Measurements from ENCODE around the gene CNDP2. TPM values are rescaled to one million over a fixed set of nuclear protein-coding genes. Genes with fewer than 3 reads are reported as not detected.
"Not testable (repeated sequence)": the region's sequence is repeated elsewhere in the genome, so short reads cannot be mapped to it uniquely, and the experiment has no call there.

The CNDP2 gene
- total RNA-seq, 1 experiment from 2014 or later, result 57.6 TPM

DNA sequence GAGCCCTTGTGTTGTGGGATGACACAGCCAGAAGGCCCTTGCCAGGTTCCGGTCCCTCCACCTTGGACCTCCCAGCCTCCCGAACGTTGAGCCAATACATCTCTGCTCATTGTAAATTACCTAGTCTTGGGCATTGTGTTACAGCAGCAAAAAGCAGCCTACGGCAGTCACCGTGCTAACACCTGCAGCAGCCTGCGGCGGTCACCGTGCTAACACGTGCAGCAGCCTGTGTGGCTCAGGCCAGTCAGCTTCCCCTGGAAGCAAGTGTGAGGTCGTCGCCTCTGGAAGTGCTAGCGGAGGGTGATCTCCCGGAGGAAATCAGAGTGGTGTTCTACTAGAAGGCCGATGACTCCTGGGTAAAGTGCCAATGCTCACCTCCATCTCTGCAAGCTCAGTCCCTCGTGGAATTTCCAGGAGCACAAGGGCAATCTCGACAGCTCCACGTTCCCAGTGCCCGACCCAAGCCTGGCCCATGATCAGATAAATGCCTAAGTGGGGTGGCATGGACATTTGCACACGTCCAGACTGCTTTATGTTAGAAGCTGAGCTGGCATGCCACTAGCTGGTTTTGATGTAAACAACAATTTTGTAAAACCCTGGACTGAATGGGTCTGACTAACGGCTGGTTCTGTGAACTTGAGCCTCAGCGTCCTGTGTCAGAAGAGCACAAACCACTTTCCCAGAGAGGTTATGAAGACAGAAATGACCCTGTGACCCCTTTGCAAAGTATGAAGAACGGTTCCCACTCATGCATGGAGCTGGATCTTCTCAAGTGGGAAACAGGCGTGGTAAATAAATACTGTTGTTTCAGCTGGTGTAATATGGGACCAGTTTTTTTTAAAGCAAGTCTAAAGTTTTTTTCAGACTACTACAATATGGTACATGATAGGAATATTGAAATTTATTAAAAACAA, 26.7 kb downstream of the CNDP2 start:
- no peak for DNase-seq
- H3F3A ChIP-seq (ENCODE audit: low read length, unreplicated experiment), result no peaks in the 10 kb centered on the region
- intact Hi-C loops (cut with micrococcal nuclease), result no loop called here
- H4K20me1 ChIP-seq (ENCODE audit: low read length), result no peaks in the 10 kb centered on the region
- no peak for ATAC-seq
- H3K27me3 ChIP-seq (ENCODE audit: low read length), result no peaks in the 10 kb centered on the region
- H3K9me3 ChIP-seq (ENCODE audit: low read length), result 0 out of 2 replicates have a peak, but pooled peaks cover 6% of the 10 kb centered on the region
- CTCF ChIA-PET, result interaction anchor here (0.6 kb wide), 1 partner anchor 27 kb away, joined by 5 read pairs; the partner anchor contains the start of gene CNDP2
- no peak overlapping the region for H3K9ac ChIP-seq (ENCODE audit: low read length)
- H3K4me3 ChIP-seq (ENCODE audit: low read length), result no peak overlapping the region
- POLR2A ChIA-PET (ENCODE audit: unreplicated experiment), result interaction anchor here (0.5 to 0.6 kb wide), 3 partner anchors 12 to 33 kb away, joined by 4 to 5 read pairs (median 4); partner anchors contain the start of gene CNDP1
- BruUV-seq (replicated peaks), result no TSS peak
- H3K27ac ChIP-seq (ENCODE audit: low read length), result no peak overlapping the region
- H3K4me2 ChIP-seq (ENCODE audit: low read length), result no peak overlapping the region
- H3K79me2 ChIP-seq (ENCODE audit: low read length), result no peaks in the 10 kb centered on the region
- H3K4me1 ChIP-seq (ENCODE audit: insufficient read depth, low read length), result no peaks in the 10 kb centered on the region
- peaks cover 3% of the 10 kb centered on the region; the same call in 1 of the 2 replicates for H3K36me3 ChIP-seq (ENCODE audit: low read depth, low read length)
- TF ChIP-seq EZH2 (IDR thresholded peaks at IDR 0.05; ENCODE audit: low read length, unreplicated experiment) (no peak), EZH2phosphoT487 (IDR thresholded peaks at IDR 0.05; ENCODE audit: borderline replicate concordance, low read length) (no peak)
- TF ChIP-seq, protein P1, sequence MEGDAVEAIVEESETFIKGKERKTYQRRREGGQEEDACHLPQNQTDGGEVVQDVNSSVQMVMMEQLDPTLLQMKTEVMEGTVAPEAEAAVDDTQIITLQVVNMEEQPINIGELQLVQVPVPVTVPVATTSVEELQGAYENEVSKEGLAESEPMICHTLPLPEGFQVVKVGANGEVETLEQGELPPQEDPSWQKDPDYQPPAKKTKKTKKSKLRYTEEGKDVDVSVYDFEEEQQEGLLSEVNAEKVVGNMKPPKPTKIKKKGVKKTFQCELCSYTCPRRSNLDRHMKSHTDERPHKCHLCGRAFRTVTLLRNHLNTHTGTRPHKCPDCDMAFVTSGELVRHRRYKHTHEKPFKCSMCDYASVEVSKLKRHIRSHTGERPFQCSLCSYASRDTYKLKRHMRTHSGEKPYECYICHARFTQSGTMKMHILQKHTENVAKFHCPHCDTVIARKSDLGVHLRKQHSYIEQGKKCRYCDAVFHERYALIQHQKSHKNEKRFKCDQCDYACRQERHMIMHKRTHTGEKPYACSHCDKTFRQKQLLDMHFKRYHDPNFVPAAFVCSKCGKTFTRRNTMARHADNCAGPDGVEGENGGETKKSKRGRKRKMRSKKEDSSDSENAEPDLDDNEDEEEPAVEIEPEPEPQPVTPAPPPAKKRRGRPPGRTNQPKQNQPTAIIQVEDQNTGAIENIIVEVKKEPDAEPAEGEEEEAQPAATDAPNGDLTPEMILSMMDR (conservative IDR thresholded peaks at IDR 0.05; ENCODE audit: low read depth, low read length), result no peak
- no peak overlapping the region for H2AFZ ChIP-seq (ENCODE audit: low read length)
- no peaks in the 10 kb centered on the region for H3K9me2 ChIP-seq (replicated peaks; ENCODE audit: low read length)

DNA sequence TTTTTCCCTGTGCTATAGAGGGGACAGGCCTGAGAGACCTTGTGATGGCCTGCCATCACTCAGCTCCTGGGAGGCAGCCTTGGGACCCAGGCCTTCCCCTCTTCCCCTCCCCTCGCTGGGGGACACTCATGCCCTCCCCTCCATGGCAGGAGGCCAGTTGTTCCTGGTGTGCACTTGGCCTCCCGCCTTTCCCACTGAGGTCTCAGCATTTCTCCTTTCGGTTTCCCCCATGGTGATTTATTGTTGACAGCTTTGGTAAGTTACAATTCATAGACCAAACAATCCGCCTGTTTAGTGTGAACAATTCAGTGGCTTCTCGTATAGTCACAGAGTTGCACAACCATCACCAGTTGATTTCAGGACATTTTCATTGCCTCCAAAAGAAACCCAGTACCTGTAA, 27.9 kb downstream of the CNDP2 start:
- Histone ChIP-seq H2AFZ (ENCODE audit: low read length) (no peak overlapping the region), H3K27me3 (ENCODE audit: low read length) (0 out of 2 replicates have a peak, but pooled peaks cover 4% of the 10 kb centered on the region), H3K4me3 (ENCODE audit: low read length) (no peak overlapping the region), H3K9me3 (ENCODE audit: low read length) (0 out of 2 replicates have a peak, but pooled peaks cover 8% of the 10 kb centered on the region), H3K9ac (ENCODE audit: low read length) (no peak overlapping the region), H3K4me1 (ENCODE audit: insufficient read depth, low read length) (no peaks in the 10 kb centered on the region), H3K4me2 (ENCODE audit: low read length) (no peak overlapping the region), H3F3A (ENCODE audit: low read length, unreplicated experiment) (no peaks in the 10 kb centered on the region), H3K36me3 (ENCODE audit: low read depth, low read length) (peaks cover 3% of the 10 kb centered on the region; the same call in 1 of the 2 replicates), H3K79me2 (ENCODE audit: low read length) (no peaks in the 10 kb centered on the region), H4K20me1 (ENCODE audit: low read length) (no peaks in the 10 kb centered on the region), H3K27ac (ENCODE audit: low read length) (no peak overlapping the region), H3K9me2 (replicated peaks; ENCODE audit: low read length) (no peaks in the 10 kb centered on the region)
- TF ChIP-seq, protein P1 (conservative IDR thresholded peaks at IDR 0.05; ENCODE audit: low read depth, low read length), result no peak
- TF ChIP-seq EZH2 (IDR thresholded peaks at IDR 0.05; ENCODE audit: low read length, unreplicated experiment) (no peak), EZH2phosphoT487 (IDR thresholded peaks at IDR 0.05; ENCODE audit: borderline replicate concordance, low read length) (no peak)
- POLR2A ChIA-PET (ENCODE audit: unreplicated experiment), result no interaction called here
- DNase-seq, result no peak
- CTCF ChIA-PET, result no interaction called here
- intact Hi-C loops (cut with micrococcal nuclease), result no loop called here
- no peak for ATAC-seq
- BruUV-seq (replicated peaks), result no TSS peak

DNA sequence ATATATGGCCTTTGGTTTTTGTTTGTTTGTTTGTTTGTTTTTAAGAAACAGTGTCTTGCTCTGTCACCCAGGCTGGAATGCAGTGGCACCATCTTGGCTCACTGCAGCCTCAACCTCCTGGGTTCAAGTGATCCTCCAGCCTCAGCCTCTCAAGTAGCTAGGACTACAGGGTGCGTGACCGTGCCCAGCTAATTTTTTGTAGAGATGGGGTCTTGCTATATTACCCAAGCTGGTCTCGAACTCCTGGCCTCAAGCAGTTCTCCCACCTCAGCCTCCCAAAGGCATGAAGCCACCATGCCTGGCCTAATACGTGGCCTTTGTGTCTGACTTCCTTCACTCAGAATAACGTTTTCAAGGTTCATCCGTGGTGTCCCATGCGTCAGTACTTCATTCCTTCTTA, 28.8 kb downstream of the CNDP2 start:
- H3K4me1 ChIP-seq (ENCODE audit: insufficient read depth, low read length); H3K9me2 ChIP-seq (replicated peaks; ENCODE audit: low read length); H3K9me3 ChIP-seq (ENCODE audit: low read length); H3K79me2 ChIP-seq (ENCODE audit: low read length); H3K27ac ChIP-seq (ENCODE audit: low read length); H3K27me3 ChIP-seq (ENCODE audit: low read length); H3F3A ChIP-seq (ENCODE audit: low read length, unreplicated experiment); intact Hi-C loops (cut with micrococcal nuclease); H3K4me2 ChIP-seq (ENCODE audit: low read length); H3K36me3 ChIP-seq (ENCODE audit: low read depth, low read length); H3K9ac ChIP-seq (ENCODE audit: low read length); DNase-seq; POLR2A ChIA-PET (ENCODE audit: unreplicated experiment); CTCF ChIA-PET; H4K20me1 ChIP-seq (ENCODE audit: low read length); H2AFZ ChIP-seq (ENCODE audit: low read length); BruUV-seq (replicated peaks); ATAC-seq; H3K4me3 ChIP-seq (ENCODE audit: low read length): not testable (repeated sequence)
